ENCODE measurements around the gene TNNT1.
"Not testable (repeated sequence)": the region's sequence is repeated elsewhere in the genome, so short reads cannot be mapped to it uniquely, and the experiment has no call there.

TNNT1 gene, protein sequence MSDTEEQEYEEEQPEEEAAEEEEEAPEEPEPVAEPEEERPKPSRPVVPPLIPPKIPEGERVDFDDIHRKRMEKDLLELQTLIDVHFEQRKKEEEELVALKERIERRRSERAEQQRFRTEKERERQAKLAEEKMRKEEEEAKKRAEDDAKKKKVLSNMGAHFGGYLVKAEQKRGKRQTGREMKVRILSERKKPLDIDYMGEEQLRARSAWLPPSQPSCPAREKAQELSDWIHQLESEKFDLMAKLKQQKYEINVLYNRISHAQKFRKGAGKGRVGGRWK

DNA sequence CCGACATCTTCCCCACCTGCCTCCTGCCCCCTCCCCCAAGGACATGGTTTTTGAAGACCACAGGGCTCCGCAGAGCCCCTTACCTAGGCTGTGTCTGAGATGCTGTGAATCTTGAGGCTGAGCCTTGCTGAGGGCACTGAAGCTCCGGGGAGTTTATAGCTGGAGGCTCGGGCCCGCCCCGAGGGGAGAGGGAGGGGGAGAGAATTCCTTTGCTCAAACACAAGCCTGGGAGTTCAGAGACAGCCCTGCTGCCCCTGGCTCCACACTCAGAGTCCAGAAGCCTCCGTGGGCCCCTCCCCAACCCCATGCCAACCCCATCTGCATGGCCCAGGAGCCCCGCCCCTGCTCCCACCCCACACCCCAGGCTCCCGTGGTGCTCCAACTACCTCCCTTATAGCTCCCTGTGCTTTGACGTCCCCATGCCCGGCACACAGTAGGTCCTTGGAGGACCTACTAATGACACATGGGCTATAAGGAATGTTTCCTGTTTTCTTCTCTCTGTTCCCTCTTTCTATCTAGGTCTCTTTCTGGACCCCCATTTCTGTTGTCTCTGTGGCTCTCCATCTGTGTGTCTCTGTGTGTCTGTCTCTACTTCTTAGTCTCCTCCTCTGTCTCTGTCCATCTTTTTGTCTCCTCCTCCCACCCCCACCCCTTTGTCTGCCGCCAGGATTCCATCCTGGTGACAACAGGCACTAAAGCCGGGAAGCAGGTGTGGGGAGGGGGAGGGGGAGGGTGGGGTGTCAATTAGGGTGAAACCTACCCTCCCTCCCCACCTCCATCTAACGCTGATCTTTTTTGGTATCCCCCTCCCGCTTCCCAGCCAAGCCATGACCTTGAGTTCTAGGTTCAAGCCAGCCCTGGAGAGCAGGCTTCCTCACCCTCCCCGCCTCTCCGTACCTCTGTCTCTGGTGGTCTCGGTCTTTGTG is at the start of gene TNNT1:
TNNT1 (minus strand) TSS at position 129 of the 926 bp plus-strand sequence. CDS start 2,049 bp downstream, outside the sequence.
- DNase-seq (ENCODE audit: low read depth in 2 of 3, low spot score in 1 of 3) = no peak

DNA sequence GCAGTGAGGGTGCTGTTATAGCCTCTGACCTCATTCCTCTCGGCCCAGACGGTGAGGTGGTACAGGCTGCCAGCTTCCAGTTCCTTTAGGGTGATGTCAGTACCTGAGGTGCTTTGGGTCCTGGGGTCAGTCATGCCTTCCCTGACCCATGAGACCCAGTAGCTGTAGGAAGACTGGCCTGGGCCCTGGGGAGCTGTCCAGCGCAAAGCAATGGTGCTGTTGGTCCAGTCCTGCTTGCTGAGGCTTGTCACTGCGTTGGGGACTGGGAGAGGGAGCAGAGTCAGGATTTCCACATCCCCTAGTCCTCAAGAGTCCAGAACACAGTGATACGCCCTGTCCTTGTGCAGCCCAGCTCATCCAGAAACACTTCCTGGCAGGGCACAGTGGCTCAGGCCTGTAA is 49.6 kb upstream of the TNNT1 start:
- no peak for DNase-seq (ENCODE audit: low read depth in 2 of 3, low spot score in 1 of 3)

DNA sequence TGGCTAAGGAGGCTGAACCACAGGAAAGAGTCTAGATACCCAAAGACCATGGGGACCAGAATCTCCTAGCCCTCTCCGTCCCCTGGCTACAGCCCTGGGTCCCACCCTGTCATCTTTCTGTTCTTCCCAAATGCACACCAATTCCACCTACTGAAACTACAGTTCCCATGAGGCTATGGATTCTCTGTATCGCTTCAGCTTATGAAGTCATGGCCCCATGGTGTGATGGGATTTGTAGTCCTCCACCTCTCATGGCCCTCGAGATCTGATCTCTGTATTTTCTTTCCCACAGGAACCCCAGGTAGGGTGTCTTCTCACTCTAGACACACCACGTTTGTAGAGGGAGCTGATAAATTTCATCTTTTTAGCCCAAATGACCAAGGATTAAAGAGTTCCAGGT is 48.5 kb upstream of the TNNT1 start:
- no peak for DNase-seq (ENCODE audit: low read depth in 2 of 3, low spot score in 1 of 3)

DNA sequence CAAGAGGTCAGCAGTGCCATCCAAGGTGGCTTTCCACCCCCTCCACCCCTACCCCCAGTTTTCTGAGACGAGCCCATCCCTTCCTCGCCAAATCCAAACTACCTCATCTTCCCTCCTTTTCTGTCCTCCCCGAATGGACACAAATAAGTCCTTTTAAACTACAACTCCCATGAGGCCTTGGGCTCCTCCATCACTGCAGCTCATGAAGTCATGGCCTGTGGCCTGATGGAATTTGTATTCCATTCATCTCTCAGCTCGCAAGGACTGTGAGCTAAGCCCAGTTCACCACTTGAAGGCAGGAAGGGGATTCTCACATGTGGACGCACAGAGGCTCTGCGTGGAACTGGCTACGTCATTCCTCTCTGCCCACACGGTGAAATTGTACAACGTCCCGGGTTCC is 47.8 kb upstream of the TNNT1 start:
- no peak for DNase-seq (ENCODE audit: low read depth in 2 of 3, low spot score in 1 of 3)

DNA sequence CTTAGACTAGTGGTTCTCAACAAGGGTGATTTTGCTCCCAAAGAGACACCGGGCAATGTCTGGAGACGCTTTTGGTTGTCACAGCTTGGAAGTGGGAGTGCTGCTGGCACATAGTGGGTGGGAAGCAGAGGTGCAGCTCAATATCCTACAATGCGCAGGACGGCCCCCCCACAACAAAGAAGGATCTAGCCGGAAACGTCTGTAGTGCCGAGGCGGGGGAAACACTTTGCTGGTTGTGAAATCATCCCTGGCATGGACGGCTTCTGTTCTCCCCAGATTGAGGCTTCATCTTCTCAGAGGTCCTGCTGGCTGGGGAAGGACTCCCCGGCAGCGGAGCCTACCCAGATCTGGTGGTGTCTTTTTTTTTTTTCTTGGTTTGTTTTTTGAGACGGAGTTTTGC is 44.5 kb upstream of the TNNT1 start:
- DNase-seq (ENCODE audit: low read depth in 2 of 3, low spot score in 1 of 3) = no peak

DNA sequence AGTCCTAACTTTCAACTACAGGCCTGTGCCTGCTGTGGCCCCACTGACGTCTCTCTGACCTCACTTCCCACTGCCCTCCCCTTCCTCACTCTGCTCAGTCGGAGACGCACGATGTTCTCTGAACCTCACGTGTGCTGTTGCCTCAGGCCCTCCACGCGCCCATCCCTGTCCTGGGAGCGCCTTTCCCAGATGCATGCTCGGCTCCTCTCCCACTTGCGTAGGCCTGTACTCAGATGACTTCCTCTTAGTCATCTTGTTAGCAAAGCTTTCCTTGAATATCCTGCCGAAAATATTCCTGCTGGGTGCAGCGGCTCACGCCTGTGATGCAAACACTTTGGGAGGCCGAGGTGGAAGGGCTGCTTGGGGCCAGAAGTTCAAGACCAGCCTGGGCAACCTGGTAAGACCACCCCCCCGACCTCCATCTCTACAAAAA is 40.4 kb upstream of the TNNT1 start:
- no peak for DNase-seq (ENCODE audit: low read depth in 2 of 3, low spot score in 1 of 3)

DNA sequence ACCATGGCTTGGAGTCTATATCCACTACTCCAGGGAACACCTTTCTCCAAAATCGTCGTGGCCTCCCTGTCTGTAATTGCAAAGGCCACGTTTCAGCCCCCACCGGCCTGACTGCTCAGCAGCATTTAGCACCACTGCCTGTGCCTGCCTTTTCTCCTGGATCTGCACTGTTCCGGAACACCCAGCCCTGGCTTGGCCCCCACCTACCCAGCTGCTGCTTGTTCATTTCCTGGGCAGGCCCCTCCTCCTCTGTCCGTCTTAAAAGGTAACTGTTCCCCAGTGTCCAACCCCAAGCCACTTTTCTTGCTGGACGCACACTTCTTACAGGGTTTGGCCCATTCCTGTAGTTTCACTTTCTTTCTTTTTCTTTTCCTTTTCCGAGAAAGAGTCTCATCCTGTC is 39.6 kb upstream of the TNNT1 start:
- no peak for DNase-seq (ENCODE audit: low read depth in 2 of 3, low spot score in 1 of 3)

DNA sequence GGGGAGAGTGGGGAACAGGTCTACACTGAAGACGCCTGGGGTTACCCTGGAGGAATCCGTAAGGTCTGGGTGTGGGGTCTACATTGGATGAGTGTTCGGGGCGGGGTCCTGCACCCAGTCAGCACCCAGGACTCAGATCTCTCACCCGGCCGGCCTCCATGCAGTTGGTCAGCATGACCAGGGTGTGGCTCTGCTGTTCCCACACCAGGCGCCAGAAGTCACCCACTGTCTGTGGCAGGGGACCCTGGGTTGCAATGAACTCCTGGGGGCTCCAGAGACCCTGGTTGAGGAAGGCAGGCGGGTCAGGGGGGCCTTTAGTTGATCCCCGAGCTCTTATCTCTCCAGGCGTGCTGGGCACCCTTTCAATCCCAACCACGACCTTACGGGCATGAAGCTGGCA is 37.1 kb upstream of the TNNT1 start:
- no peak for DNase-seq (ENCODE audit: low read depth in 2 of 3, low spot score in 1 of 3)

DNA sequence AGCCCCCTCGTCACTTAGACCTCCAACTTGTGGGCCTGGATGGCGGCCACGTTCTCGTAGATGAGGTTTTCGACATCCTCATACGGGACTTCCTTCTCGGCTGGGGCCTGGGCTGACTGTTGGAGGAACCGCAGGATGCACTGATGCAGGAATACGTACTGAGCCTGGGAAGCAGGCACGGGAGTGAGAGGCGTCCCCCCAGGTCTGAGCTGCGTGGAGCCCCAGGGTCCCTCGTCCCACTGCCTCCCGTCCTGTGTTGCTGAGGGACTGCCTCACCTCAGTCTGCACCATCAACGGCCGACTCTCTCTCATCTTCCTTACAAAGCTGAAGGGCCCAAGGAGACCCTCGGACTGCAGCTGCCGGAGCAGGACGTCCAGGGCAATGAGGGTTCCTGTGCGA is 32.7 kb upstream of the TNNT1 start:
- no peak for DNase-seq (ENCODE audit: low read depth in 2 of 3, low spot score in 1 of 3)

DNA sequence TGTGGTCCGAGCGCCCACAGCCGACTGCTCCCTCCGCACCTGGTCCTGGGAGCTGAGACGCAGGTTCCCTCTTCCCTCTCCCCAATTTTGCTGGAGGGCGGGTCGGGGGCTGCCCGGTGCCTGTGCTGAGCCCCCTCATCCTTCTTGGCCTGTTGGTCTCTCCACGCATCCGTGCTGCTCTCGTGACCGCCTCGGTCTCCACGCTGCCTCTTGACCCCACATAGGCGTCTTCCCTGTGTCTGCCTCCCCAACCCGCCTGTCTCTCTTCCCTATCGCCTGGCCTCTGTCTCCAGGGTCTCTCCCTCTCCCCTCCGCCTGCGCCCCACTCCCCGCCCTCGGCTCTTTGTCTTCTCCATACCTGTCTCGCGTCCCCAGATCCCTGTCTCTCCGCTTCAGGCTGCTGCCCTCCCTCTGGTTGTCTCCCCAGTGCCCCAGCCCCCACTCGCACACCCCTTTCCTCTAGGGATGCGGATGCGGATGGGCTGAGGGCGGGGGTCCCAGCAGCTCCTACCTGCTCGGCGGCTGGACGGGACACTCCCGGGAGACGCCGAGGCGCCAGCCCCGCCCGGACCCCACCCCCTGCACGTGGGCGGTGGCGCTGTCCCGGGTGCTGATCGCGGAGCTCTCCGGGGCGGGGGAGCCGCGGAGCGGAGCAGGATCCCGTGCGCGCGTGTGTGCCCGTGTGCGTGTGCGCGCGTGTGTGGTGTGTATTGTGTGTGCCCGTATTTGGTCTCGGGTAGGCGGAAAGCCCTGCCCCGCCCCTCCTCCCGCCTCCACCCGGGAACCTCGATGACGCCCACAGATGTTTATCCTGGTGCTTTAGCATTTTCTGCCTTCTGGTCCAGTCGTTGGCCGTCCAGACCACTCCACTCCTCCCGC is 30.8 kb upstream of the TNNT1 start, which contains the start of gene SYT5:
SYT5 (minus strand) TSS at position 684 of the 879 bp plus-strand sequence. CDS start 1,248 bp downstream, outside the sequence.
- DNase-seq (ENCODE audit: low read depth in 2 of 3, low spot score in 1 of 3) = peak; percentile 28 to 61 (median 60)

DNA sequence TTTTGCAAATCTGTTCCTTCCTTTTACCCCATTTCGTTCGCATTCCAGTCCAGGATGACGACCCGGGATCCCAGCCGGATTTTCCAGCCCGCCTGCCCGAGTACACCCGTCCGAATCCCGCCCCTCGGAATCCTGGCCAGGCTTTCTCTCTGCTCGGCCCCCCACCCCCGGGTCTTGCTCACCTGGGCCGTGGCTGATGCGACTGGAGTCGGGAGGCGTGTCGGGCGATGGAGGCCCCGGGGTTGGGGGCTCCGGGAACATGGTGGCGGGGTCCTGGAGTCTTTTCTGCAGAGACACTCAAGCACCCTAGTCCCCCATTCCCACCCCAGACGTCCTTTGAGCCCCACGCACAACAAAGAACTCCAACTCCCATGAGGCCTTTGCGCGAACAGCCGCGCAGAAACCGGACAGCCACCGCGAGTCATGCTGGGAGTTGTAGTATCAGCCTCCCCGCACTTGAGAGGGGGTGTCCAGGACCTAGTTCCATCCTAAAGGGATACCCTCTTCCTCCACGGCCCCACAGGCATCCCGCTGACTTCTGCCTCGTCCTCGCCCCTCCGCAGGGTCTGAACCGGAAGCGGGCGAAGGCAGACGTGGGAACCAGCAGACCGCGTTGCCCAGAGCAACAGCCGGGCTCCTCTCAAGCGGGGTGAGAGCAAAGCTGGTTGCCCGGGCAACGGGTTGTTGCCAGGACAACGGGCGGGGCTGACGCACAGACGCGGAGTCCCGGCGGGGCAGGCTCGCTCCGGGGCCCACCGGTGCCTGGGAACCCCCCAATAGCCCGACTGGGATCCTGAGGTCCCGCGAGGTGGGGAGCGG is 30.0 kb upstream of the TNNT1 start:
- DNase-seq (ENCODE audit: low read depth in 2 of 3, low spot score in 1 of 3) = peak; percentile 74 to 85 (median 78)

DNA sequence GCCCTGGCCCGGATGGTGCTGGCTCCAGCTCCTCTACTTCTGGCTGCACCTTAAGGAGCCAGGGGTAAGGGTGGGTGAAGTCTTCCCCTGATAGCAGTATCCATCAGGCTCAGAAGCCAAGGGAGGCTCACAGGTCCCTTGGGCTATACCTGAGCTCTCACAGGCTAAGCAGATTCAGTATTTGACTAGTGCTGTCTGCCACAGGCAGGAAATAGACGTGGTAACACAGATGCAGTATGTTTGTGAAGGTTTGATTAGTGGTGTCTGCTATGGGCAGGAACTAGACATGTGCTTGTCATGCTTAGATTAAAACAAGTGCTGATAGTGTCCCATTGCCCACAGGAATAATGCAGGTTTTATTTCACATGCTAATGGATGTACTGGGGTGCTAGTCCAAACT is 27.1 kb upstream of the TNNT1 start:
- no peak for DNase-seq (ENCODE audit: low read depth in 2 of 3, low spot score in 1 of 3)

DNA sequence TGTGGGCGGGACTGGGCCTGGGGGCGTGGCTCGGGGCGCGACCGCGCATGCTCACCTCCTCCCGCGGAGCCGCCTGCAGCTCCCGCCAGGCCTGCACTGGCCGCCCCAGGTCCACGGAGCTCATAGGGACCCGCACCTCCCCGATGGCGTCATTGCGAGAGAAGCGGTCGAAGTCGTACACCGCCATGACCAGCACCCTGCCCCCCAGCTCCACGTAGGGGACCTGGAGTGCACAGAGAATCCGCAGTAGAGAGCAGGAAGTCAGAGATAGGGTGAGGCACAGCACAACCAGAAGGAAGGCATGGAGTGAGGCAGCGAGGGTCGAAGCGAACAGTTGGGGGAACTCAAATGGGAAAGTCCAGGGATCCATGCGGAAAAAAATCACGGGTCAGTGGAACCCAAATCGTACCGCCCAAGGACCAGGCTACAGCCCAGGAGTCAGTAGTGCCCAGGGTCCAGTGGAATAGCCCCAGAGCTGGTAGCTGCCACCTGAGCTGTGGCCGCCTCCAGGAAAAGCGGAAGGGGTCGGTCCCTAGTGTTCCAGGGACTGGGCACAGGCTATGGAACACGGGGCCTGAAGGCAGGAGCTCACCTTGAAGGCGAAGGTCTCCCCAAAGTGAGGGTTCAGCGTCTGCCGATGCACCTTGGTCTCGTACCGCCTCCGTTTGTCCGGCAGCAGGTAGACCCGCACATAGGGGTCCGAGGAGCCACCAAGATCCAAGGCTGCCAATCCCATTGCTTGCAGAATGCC is 26.3 kb upstream of the TNNT1 start:
- DNase-seq (ENCODE audit: low read depth in 2 of 3, low spot score in 1 of 3) = no peak

DNA sequence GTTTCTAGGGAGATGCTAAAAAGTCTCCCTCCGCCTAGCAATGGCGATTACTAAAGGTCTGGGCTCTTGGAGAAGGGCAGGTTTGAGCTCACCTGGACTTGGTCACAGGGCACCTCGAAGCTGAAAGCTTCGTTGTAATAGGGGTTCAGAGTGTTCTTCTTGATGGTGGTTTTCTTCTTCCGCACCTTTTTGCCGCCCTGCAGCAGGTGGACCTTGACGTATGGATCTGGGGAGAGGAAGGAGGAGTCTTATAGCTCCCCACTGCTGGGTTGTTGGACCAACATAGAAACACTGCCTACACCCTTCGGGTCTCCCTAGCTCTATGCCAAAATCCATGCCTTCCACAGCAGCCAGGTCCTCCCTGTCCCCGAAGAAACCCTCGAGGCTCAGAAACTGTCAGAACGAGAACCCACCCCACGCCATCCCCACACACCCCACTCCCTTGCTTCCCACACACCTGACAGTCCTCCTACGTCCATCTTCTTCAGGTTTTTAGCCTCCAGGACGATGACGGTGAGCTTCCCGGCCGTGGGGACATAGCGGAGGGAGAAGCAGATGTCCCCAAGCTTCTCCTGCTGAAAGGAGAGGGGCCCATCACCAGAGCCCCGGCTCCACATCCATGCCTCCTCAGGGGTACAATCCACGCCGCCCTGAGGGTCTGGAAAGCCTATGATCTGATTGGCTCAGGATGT is 25.6 kb upstream of the TNNT1 start:
- no peak for DNase-seq (ENCODE audit: low read depth in 2 of 3, low spot score in 1 of 3)

DNA sequence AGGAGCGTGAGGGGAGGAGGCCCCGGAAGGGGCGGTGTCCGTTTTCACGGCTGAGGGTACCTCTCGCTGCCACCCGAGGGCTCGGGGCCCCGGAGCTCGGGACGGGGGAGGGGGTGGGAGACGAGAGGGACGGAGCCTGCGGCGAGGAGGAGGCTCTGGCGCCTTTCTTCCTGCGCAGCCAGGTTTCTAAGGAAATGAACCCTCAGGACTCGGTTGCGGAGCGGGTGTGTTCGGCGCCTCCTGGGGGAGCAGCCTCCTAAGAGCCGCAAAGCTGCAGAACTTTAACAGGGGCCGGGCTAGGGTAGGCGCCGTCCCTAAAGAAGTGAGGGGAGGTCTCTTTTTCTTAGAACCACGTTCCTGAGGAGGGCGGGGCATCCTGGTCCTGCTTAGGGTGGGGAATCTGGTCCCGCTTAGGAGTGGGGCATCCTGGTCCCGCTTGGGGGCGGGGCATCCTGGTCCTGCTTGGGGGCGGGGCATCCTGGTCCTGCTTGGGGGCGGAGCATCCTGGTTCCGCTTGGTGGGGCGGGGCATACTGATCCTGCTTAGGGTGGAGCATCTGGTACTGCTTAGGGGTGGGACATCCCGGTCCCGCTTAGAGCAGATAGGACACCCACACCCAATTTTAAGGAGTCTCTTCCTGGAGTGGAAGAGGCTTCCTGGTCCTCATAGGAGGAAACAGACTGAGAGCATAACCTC is 24.9 kb upstream of the TNNT1 start:
- peak; percentile 33 to 51 (median 38) for DNase-seq (ENCODE audit: low read depth in 2 of 3, low spot score in 1 of 3)

DNA sequence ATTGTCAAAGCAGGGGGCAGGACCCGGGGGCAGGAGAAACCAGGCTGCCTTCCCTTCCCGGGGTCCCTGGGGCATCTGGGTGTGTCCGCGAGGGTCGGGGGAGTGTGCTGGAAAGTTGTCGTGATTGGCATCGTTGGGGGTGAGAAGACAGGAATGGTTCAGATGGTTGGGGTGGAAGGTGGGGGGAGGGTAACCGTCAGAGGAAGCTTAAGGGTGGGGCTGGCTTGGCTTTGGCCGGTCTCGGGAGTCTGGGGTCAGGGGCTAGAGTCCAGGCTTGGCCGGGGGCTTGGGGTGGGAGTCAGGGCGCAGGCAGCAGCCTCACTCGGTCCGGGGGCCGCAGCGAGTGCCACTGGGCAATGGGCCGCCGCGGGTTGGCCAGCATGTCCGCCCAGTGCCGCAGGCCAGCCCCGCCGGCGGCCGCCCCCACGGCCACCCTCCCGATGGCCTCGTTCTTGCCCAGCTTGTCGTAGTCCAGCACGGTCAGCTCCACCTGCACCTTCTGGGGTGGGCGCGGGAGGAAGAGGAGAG is 24.2 kb upstream of the TNNT1 start:
- no peak for DNase-seq (ENCODE audit: low read depth in 2 of 3, low spot score in 1 of 3)

DNA sequence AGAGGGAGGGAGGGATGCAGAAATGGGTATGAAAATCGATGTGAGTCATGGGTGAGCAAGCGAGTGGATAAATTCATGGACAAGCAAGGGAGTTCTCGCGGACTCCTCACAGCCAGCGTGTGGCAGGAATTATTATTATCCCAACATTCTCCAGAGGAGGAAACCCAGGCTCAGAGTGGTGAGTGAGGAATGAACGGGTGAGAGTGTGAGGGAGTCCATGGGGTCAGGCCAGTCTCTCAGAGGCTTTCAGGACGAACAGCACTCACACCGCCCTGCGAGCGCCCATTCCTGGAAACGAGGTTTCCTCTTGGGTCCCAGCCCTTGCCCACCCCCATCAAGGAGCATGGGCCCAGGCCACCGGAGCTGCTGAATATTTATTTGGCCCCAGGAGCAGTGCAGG is 23.7 kb upstream of the TNNT1 start:
- DNase-seq (ENCODE audit: low read depth in 2 of 3, low spot score in 1 of 3) = no peak

DNA sequence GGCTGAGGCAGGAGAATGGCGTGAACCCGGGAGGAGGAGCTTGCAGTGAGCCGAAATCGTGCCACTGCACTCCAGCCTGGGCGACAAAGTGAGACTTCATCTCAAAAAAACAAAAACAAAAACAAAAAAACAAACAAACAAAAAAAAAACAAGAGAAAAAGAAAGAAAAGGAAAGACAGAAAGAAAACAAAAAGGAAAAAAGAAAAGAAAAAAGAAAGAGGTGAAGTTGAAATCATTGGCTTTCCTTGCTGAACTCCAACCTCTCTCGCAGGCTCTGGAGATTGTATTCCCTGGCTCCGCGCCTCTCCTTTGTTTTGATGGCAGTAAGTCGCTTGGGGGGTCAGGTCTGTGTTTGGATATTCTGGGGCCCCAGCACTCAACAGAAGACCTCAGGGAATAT is 23.3 kb upstream of the TNNT1 start:
- not testable (repeated sequence) for DNase-seq (ENCODE audit: low read depth in 2 of 3, low spot score in 1 of 3)

All from stimulated activated CD4-positive, alpha-beta T cell treated with anti-CD3 and anti-CD28 coated beads, Interleukin-12 subunit alpha, Interleukin-12 subunit beta, amount 100 ng/mL, for 48 hours (primary cell).